Upper lobe of left lung (tissue), 4 donors: Measurements from ENCODE around the gene CCDC107.
A peak's percentile ranks its signal among the peaks of the same experiment; 100 is the strongest.

Source experiments
- POLR2A ChIP-seq, 4 donors: fragments of 450-650 bp; IDR thresholded peaks; one replicate each; pipeline ENCODE4 v1.5.1; 2016 to 2017; ENCODE audit warnings: antibody characterized with exemption in 4 of 4, mild to moderate bottlenecking in 2 of 4
- TF ChIP-seq, protein P1 (sequence below), 6 experiments: fragments of 450-650 bp in 4 of 6; fragments of 200-600 bp in 2 of 6; sonication (generic) in 2 of 6; IDR thresholded peaks; one replicate each; pipeline ENCODE4 v1.5.1; 2016 to 2019; ENCODE audit warnings: antibody characterized with exemption in 6 of 6

DNA sequence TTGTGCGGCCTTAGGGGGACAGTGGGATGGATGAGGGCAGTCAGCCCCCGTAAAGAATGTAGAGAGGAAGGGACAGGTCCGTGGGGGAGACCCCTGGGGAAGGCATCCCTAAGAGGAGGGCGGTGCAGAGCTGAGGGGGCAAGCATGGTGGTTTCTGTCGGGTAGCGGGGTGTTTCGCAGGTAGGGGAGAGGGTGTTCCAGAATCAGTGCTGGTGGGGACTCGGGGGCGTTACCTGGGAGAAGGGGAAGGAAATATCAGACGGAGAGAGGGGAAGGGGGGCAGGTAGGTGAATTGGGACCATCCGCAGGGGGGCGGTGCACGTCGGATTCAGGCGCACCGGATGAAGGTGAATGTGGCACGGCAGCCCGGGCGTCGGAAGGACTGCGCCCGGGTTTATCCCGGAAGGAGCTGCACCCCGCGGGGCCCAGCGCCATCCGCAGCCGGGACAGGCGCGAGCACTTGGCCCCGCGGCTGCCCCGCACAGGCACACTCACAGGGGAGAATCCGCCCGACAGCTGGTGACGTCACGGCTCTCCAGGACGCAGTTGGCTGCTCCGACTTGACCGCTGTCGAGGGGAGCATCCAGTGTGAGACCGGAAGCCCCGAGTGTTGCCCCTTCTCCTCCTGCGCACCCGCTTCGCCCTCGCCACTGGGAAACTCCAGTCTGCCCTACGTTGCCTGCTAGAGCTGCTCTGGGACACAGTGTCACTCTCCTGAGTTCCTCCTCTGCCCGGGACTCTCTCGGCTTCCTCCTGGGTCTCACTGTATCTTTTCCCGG lies 41.2 kb upstream of the CCDC107 start:
- peak in 2 of 4 donors; percentile 33 to 62 for TF ChIP-seq POLR2A (IDR thresholded peaks at IDR 0.05)
- TF ChIP-seq, protein P1, sequence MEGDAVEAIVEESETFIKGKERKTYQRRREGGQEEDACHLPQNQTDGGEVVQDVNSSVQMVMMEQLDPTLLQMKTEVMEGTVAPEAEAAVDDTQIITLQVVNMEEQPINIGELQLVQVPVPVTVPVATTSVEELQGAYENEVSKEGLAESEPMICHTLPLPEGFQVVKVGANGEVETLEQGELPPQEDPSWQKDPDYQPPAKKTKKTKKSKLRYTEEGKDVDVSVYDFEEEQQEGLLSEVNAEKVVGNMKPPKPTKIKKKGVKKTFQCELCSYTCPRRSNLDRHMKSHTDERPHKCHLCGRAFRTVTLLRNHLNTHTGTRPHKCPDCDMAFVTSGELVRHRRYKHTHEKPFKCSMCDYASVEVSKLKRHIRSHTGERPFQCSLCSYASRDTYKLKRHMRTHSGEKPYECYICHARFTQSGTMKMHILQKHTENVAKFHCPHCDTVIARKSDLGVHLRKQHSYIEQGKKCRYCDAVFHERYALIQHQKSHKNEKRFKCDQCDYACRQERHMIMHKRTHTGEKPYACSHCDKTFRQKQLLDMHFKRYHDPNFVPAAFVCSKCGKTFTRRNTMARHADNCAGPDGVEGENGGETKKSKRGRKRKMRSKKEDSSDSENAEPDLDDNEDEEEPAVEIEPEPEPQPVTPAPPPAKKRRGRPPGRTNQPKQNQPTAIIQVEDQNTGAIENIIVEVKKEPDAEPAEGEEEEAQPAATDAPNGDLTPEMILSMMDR (IDR thresholded peaks at IDR 0.05), result peak in 3 of 6 experiments; percentile 14 to 21 (median 19)
